OCI-LY7 (cell line): ENCODE results near the gene PHB1. TPM values are rescaled to one million over a fixed set of nuclear protein-coding genes. Genes with fewer than 3 reads are reported as not detected.

Source experiments
- BruUV-seq: library from RNA; stranded (reverse); fragments of 400-500 nt; replicated peaks from 2 replicates; lab custom pipeline; 2021; lab: Mats Ljungman, UMichigan
- CTCF ChIA-PET: fragments of 300-600 bp; sonication (Branson Sonifier 250); formaldehyde crosslinking; loops from one replicate; lab custom pipeline; 2022; ENCODE audit warnings: antibody characterized with exemption; ENCODE audit not compliant: unreplicated experiment; lab: Charles Lee
- POLR2A ChIA-PET: fragments of 300-600 bp; sonication (Branson Sonifier 250); formaldehyde crosslinking; loops from one replicate; lab custom pipeline; 2022; ENCODE audit warnings: antibody characterized with exemption; lab: Charles Lee
- DNase-seq: peaks from one replicate; pipeline ENCODE4 v3.0.0-alpha.2; 2015; ENCODE audit warnings: low spot score
- H2AFZ ChIP-seq: fragments of 200-600 bp; sonication (generic), shearing (Covaris generic); 2 replicates; pipeline ENCODE4 v1.6.1; 2014; ENCODE audit warnings: mild to moderate bottlenecking, antibody characterized with exemption, low read length, moderate library complexity
- H3K27ac ChIP-seq: fragments of 200-600 bp; sonication (generic); 2 replicates; pipeline ENCODE4 v1.5.1; 2014; ENCODE audit warnings: mixed run types, low read depth, mild to moderate bottlenecking, moderate library complexity, low read length, inconsistent platforms; ENCODE audit not compliant: poor library complexity, severe bottlenecking
- H3K36me3 ChIP-seq: fragments of 200-600 bp; sonication (generic); 2 replicates; pipeline ENCODE4 v1.6.1; 2014; ENCODE audit warnings: mild to moderate bottlenecking, antibody characterized with exemption, low read length, moderate library complexity, mixed read lengths; ENCODE audit not compliant: insufficient read depth
- H3K4me1 ChIP-seq: fragments of 200-600 bp; sonication (generic); 2 replicates; pipeline ENCODE4 v1.5.1; 2014; ENCODE audit warnings: mild to moderate bottlenecking, low read length; ENCODE audit not compliant: insufficient read depth, poor library complexity, severe bottlenecking
- H3K4me2 ChIP-seq: fragments of 200-600 bp; sonication (generic); 2 replicates; pipeline ENCODE4 v1.6.1; 2014; ENCODE audit warnings: mild to moderate bottlenecking, low read length
- H3K4me3 ChIP-seq: fragments of 200-600 bp; sonication (generic); 2 replicates; pipeline ENCODE4 v1.5.1; 2014; ENCODE audit warnings: mild to moderate bottlenecking, low read depth, low read length; ENCODE audit not compliant: poor library complexity, severe bottlenecking
- H3K79me2 ChIP-seq: fragments of 200-600 bp; sonication (generic); 2 replicates; pipeline ENCODE4 v1.6.1; 2016; ENCODE audit warnings: low read depth, mild to moderate bottlenecking, low read length, moderate library complexity, mixed read lengths; ENCODE audit not compliant: insufficient read depth
- H3K9me2 ChIP-seq: fragments of 200-600 bp; sonication (generic); 2 replicates; pipeline ENCODE4 v1.6.1; 2016; ENCODE audit warnings: mild to moderate bottlenecking, low read length, mixed read lengths; ENCODE audit not compliant: insufficient read depth
- H3K9me3 ChIP-seq: fragments of 200-600 bp; sonication (generic); 2 replicates; pipeline ENCODE4 v1.6.1; 2014; ENCODE audit warnings: mild to moderate bottlenecking, mixed run types, low read length, mixed read lengths
- H4K20me1 ChIP-seq: fragments of 200-600 bp; sonication (generic); 2 replicates; pipeline ENCODE4 v1.6.1; 2014; ENCODE audit warnings: mild to moderate bottlenecking, antibody characterized with exemption, low read length, moderate library complexity, mixed read lengths; ENCODE audit not compliant: insufficient read depth
- EZH2phosphoT487 ChIP-seq: fragments of 200-600 bp; sonication (generic); IDR thresholded peaks from 2 replicates; pipeline ENCODE4 v1.6.1; 2018; ENCODE audit warnings: low read depth, borderline replicate concordance, mild to moderate bottlenecking, mixed run types, antibody characterized with exemption, low read length, moderate library complexity, mixed read lengths
- intact Hi-C: fragments of 100-400 bp; cut with micrococcal nuclease; formaldehyde crosslinking; loops from one replicate; pipeline ENCODE4 v1.10.0; 2022; ENCODE audit not compliant: unreplicated experiment
- total RNA-seq, 2 experiments: library from RNA; depleted of rRNA in 1 of 2; stranded (reverse); fragments of >200 nt in 1 of 2; shearing (Covaris generic) in 1 of 2; gene quantifications; 2 replicates each; pipeline ENCODE4 v1.2.3, GENCODE V29; 2014 to 2022
- TF ChIP-seq, protein P1 (sequence below): fragments of 200-600 bp; sonication (generic); conservative IDR thresholded peaks from 2 replicates; pipeline ENCODE4 v1.5.1; 2014; ENCODE audit warnings: mild to moderate bottlenecking, antibody characterized with exemption, low read length, moderate library complexity, mixed read lengths

PHB1 gene
- total RNA-seq, 2 experiments from 2014 or later = 137 to 217 TPM

DNA sequence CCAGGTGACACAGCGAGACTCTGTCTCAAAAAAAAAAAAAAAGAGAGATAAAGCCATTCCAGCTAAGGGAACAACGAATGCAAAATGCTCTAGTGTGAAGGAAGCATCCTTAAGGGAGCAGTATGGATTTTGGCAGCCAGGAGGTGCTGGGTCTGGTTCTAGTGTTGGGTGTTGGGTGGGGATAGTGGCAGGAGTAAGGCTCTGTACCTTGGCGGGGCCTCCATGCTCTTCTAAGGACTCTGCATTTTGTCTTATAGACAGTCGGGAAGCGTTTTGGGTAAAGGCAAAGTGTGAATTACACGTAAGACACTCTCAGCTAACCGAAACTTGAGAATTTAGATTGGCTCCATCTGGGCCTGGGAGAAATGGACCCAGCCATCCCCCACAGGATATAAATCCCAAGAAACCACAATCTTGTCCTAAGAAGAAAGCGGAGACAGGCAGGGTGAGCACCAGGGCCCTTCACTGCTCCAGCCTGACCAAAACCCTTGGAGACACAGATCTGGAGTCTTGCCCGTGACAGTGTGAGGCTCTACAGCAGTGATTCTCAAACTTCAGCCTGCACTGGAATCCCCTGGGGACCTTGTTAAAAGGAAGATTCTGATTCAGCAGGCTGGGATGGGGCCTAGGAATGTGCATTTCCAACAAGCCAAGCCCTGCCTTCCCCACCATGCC lies 33.1 kb upstream of the PHB1 start:
- H3K4me3 ChIP-seq = no peak overlapping the region
- H3K9me3 ChIP-seq = no peaks in the 10 kb centered on the region
- no peaks in the 10 kb centered on the region for H3K9me2 ChIP-seq
- H3K27ac ChIP-seq = no peak overlapping the region
- intact Hi-C loops = no loop called here
- H3K36me3 ChIP-seq = no peaks in the 10 kb centered on the region
- DNase-seq = no peak
- no peaks in the 10 kb centered on the region for H4K20me1 ChIP-seq
- no peak overlapping the region for H3K4me2 ChIP-seq
- H3K79me2 ChIP-seq = no peaks in the 10 kb centered on the region
- TF ChIP-seq, protein P1, sequence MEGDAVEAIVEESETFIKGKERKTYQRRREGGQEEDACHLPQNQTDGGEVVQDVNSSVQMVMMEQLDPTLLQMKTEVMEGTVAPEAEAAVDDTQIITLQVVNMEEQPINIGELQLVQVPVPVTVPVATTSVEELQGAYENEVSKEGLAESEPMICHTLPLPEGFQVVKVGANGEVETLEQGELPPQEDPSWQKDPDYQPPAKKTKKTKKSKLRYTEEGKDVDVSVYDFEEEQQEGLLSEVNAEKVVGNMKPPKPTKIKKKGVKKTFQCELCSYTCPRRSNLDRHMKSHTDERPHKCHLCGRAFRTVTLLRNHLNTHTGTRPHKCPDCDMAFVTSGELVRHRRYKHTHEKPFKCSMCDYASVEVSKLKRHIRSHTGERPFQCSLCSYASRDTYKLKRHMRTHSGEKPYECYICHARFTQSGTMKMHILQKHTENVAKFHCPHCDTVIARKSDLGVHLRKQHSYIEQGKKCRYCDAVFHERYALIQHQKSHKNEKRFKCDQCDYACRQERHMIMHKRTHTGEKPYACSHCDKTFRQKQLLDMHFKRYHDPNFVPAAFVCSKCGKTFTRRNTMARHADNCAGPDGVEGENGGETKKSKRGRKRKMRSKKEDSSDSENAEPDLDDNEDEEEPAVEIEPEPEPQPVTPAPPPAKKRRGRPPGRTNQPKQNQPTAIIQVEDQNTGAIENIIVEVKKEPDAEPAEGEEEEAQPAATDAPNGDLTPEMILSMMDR = no peak
- no peak for TF ChIP-seq EZH2phosphoT487
- BruUV-seq = no TSS peak
- POLR2A ChIA-PET = no interaction called here
- peaks cover 10% of the 10 kb centered on the region for H3K4me1 ChIP-seq
- no peak overlapping the region for H2AFZ ChIP-seq
- CTCF ChIA-PET = no interaction called here

DNA sequence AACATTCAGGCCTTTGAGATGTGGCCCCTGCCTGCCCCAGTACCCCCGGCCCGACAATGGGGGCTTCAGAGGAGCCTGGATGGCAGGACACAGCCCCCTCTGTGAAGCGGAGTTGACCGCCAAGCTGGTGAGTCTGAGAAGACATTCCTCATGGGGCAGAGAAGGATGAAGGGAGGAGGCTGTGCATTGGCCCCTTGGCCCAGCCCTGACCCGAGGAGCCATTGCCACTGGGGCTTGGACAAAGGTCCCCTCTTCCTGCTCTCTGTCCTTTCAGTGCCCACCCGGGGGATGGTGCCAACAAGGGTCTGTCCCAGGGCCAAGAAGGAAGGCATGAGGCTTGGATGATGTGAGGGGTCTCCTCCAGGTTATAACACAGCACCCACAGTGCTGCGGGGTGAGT lies 30.9 kb upstream of the PHB1 start:
- ChIA-PET POLR2A (no interaction called here), CTCF (no interaction called here)
- H3K79me2 ChIP-seq = no peaks in the 10 kb centered on the region
- no peaks in the 10 kb centered on the region for H3K9me2 ChIP-seq
- TF ChIP-seq EZH2phosphoT487 = no peak
- TF ChIP-seq, protein P1 = no peak
- DNase-seq = no peak
- no TSS peak for BruUV-seq
- no peak overlapping the region for H2AFZ ChIP-seq
- peaks cover 4% of the 10 kb centered on the region for H3K4me1 ChIP-seq
- intact Hi-C loops = no loop called here
- no peaks in the 10 kb centered on the region for H4K20me1 ChIP-seq
- no peaks in the 10 kb centered on the region for H3K36me3 ChIP-seq
- no peaks in the 10 kb centered on the region for H3K9me3 ChIP-seq
- no peak overlapping the region for H3K4me3 ChIP-seq
- no peak overlapping the region for H3K4me2 ChIP-seq
- no peak overlapping the region for H3K27ac ChIP-seq

DNA sequence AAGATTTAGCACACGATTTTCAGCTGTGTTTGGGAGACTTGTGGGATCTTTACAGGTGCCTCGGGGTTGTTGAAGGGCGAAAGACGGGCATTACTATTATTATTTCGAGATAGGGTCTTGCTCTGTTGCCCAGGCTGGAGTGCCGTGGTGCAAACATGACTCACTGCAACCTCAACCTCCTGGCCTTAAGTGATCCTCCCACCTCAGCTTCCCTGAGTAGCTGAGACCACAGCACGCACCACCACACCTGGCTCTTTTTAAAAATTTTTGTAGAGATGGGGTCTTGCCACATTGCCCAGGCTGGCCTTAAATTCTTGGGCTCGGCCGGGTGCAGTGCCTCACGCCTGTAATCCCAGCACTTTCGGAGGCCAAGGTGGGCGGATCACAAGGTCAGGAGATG lies 29.7 kb upstream of the PHB1 start:
- no peak for DNase-seq
- ChIA-PET POLR2A (no interaction called here), CTCF (no interaction called here)
- H3K4me1 ChIP-seq = peaks cover 11% of the 10 kb centered on the region
- no peak overlapping the region for H3K4me2 ChIP-seq
- no peak overlapping the region for H3K27ac ChIP-seq
- intact Hi-C loops = no loop called here
- BruUV-seq = no TSS peak
- H2AFZ ChIP-seq = no peak overlapping the region
- no peaks in the 10 kb centered on the region for H4K20me1 ChIP-seq
- no peaks in the 10 kb centered on the region for H3K36me3 ChIP-seq
- no peaks in the 10 kb centered on the region for H3K9me3 ChIP-seq
- H3K79me2 ChIP-seq = no peaks in the 10 kb centered on the region
- H3K9me2 ChIP-seq = no peaks in the 10 kb centered on the region
- H3K4me3 ChIP-seq = no peak overlapping the region
- no peak for TF ChIP-seq EZH2phosphoT487
- TF ChIP-seq, protein P1 = no peak
